ENCODE results near the gene ASPM. TPM values are rescaled to one million over a fixed set of nuclear protein-coding genes. Genes with fewer than 3 reads are reported as not detected.

The ASPM gene
- total and polyA plus RNA-seq, 2 of the 8 experiments (the other 6 are each of a cell fraction or from before 2014, with no cell fraction given) = 5.1 to 50.3 TPM

GRCh38 chr1:197145446-197146024, 934 bp downstream of the ASPM start:
- Histone ChIP-seq H3K27ac (ENCODE audit: low read depth, low read length) (no peak overlapping the region), H3K79me2 (ENCODE audit: control insufficient read depth in 1 of 2, insufficient read depth in 2 of 2, low read length in 2 of 2) (peaks cover 7 to 55% of the 10 kb centered on the region in 2 experiments; a peak in 3 of 4 replicates), H2BK5ac (ENCODE audit: low read depth, low read length) (no peak overlapping the region), H2BK20ac (ENCODE audit: low read length) (no peak overlapping the region), H4K20me1 (replicated peaks in 1 of 2; ENCODE audit: control insufficient read depth in 1 of 2, insufficient read depth in 2 of 2, low read length in 2 of 2) (peaks cover 0 to 8% of the 10 kb centered on the region in 2 experiments), H3K9ac (replicated peaks in 1 of 4; ENCODE audit: extremely low read depth in 1 of 4, low read depth in 3 of 4, low read length in 3 of 4) (peak overlapping the region in 3 of 4 experiments; percentile 67 to 93 (median 85); a peak in 5 of 7 replicates), H3K14ac (ENCODE audit: insufficient read length) (no peak overlapping the region), H3K56ac (replicated peaks; ENCODE audit: insufficient read length, low read depth, low read length) (no peak overlapping the region), H2BK12ac (ENCODE audit: low read depth, low read length) (no peak overlapping the region), H3K36me3 (ENCODE audit: control insufficient read depth in 2 of 4, insufficient read depth in 4 of 4, low read length in 3 of 4) (peaks cover 2 to 28% (median 4%) of the 10 kb centered on the region in 4 experiments; a peak in 6 of 8 replicates), H4K5ac (ENCODE audit: insufficient read length, low read depth, low read length) (no peak overlapping the region), H2AFZ (ENCODE audit: low read length) (no peak overlapping the region), H2BK15ac (ENCODE audit: low read length) (no peak overlapping the region), H3K9me3 (ENCODE audit: insufficient read depth in 2 of 2, low read depth in 1 of 2, low read length in 1 of 2) (no peaks in the 10 kb centered on the region), H3K18ac (ENCODE audit: extremely low read depth, low read length) (no peak overlapping the region), H2BK120ac (replicated peaks; ENCODE audit: low read depth, low read length) (no peak overlapping the region), H3K23ac (ENCODE audit: insufficient read length) (no peak overlapping the region), H3K79me1 (ENCODE audit: low read depth, low read length) (no peaks in the 10 kb centered on the region; the same call in 1 of the 2 replicates), H3K4me1 (replicated peaks in 1 of 4; ENCODE audit: control insufficient read depth in 3 of 4, insufficient read depth in 4 of 4, low read length in 3 of 4) (peaks cover 0 to 3% (median 0%) of the 10 kb centered on the region in 4 experiments; a peak in 1 of 7 replicates), H4K8ac (ENCODE audit: extremely low read depth, insufficient read depth, low read length) (no peak overlapping the region), H3K23me2 (ENCODE audit: low read depth, low read length) (no peaks in the 10 kb centered on the region), H2AK5ac (ENCODE audit: low read depth, low read length) (no peak overlapping the region), H3K4ac (replicated peaks; ENCODE audit: insufficient read length, low read depth, low read length) (no peak overlapping the region), H3K4me3 (ENCODE audit: extremely low read depth in 1 of 4, insufficient read depth in 2 of 4, low read depth in 3 of 4, low read length in 4 of 4) (peak overlapping the region; percentile 77 to 93 (median 92)), H4K91ac (replicated peaks; ENCODE audit: insufficient read length, low read length) (no peak overlapping the region), H3K4me2 (ENCODE audit: insufficient read depth in 1 of 2, low read depth in 2 of 2, low read length in 2 of 2) (peak overlapping the region; percentile 56 to 68), H3K27me3 (replicated peaks in 1 of 4; ENCODE audit: control insufficient read depth in 3 of 4, extremely low read depth in 1 of 4, insufficient read depth in 3 of 4, low read length in 3 of 4) (no peaks in the 10 kb centered on the region)
- WGBS, 2 experiments (ENCODE audit: extremely low coverage in 1 of 2, insufficient coverage in 1 of 2, insufficient read length in 1 of 2, insufficient replicate concordance in 2 of 2, low coverage in 1 of 2, low lambda C conversion rate in 2 of 2, missing lambda C conversion rate in 1 of 2) = 3% methylated on average over 11 of the region's 11 CpGs; no CpG with 5 or more reads in 1 of the 2 experiments
- DNase-seq (ENCODE audit: low read depth in 1 of 2, low spot score in 2 of 2) (no peak), FAIRE-seq (no peak)
- ChIA-PET CTCF (ENCODE audit: partially characterized antibody) (interaction anchor here (0.7 kb wide), 1 partner anchor 344 kb away, joined by 3 read pairs; no protein-coding TSS in a partner anchor), POLR2A (ENCODE audit: partially characterized antibody) (no interaction called here)
- no peak for TF ChIP-seq POU5F1 (IDR thresholded peaks at IDR 0.05; ENCODE audit: low read depth, low read length)
- no peak for TF ChIP-seq NANOG (IDR thresholded peaks at IDR 0.05; ENCODE audit: insufficient read depth, low read depth, low read length, poor library complexity, severe bottlenecking)
- TF ChIP-seq SP1 (IDR thresholded peaks at IDR 0.05; ENCODE audit: low read depth, low read length) = no peak
- TF ChIP-seq FOSL1 (IDR thresholded peaks at IDR 0.05; ENCODE audit: insufficient read depth, low read depth, low read length) = no peak

Data from H1 (cell line).